Measurements from ENCODE around the gene TOMM20L.

DNA sequence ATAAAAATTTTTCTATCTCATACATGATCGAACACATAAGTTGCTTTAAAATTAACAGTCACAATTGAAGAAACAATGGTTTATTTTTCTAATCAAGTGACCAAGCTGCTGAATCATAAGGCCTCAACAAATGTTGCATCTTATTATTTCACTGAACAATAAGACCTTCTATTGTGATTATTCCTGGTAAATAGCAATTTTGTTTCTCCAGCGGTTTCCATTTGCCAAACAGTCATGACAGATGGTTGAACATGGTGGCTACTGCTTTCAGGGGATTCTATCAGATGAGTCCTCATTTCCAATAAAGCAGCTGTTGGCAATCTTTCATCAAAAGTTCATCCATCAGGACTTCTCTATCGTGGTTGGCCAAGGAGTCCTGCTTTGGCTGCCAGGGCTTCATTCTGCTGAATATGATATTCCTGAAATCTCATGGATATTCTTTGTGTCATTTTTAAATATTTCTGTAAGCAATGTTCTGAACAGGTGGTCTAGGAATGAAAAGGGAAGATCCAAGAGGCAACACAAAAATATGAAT lies 13.0 kb downstream of the TOMM20L start:
- TF ChIP-seq, protein P1, sequence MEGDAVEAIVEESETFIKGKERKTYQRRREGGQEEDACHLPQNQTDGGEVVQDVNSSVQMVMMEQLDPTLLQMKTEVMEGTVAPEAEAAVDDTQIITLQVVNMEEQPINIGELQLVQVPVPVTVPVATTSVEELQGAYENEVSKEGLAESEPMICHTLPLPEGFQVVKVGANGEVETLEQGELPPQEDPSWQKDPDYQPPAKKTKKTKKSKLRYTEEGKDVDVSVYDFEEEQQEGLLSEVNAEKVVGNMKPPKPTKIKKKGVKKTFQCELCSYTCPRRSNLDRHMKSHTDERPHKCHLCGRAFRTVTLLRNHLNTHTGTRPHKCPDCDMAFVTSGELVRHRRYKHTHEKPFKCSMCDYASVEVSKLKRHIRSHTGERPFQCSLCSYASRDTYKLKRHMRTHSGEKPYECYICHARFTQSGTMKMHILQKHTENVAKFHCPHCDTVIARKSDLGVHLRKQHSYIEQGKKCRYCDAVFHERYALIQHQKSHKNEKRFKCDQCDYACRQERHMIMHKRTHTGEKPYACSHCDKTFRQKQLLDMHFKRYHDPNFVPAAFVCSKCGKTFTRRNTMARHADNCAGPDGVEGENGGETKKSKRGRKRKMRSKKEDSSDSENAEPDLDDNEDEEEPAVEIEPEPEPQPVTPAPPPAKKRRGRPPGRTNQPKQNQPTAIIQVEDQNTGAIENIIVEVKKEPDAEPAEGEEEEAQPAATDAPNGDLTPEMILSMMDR (conservative IDR thresholded peaks at IDR 0.05), result no peak
- no peak for TF ChIP-seq ZFX (IDR thresholded peaks at IDR 0.05)

All from C4-2B (cell line).